Kidney (tissue), 14 donors: ENCODE data around the gene ZNF124. TPM values are rescaled to one million over a fixed set of nuclear protein-coding genes. Genes with fewer than 3 reads are reported as not detected.
"Not testable (repeated sequence)": the region's sequence is repeated elsewhere in the genome, so short reads cannot be mapped to it uniquely, and the experiment has no call there.

Source experiments
- DNase-seq, 5 donors: peaks; one replicate each; pipeline ENCODE4 v3.0.0-alpha.2; 2013 to 2020
- FAIRE-seq: peaks from 2 replicates; lab custom pipeline; 2012; peaks lifted over from hg19 to GRCh38; lab: Jason Lieb, UNC
- H3K27ac ChIP-seq, 2 donors: one replicate each; pipeline ENCODE4 v1.7.0; 2013; ENCODE audit warnings: low read depth in 2 of 2, low read length in 2 of 2, inconsistent platforms in 1 of 2
- H3K27me3 ChIP-seq: one replicate; pipeline ENCODE4 v1.7.1; 2013; ENCODE audit warnings: low read length, inconsistent platforms; ENCODE audit not compliant: control insufficient read depth, insufficient read depth
- H3K36me3 ChIP-seq, 3 donors: one replicate each; pipeline versions ENCODE4 v1.7.0 to v1.7.1; 2013; ENCODE audit warnings: low read length in 3 of 3, control low read depth in 1 of 3, inconsistent platforms in 1 of 3; ENCODE audit not compliant: insufficient read depth in 3 of 3, control insufficient read depth in 2 of 3
- H3K4me1 ChIP-seq, 3 donors: one replicate each; pipeline versions ENCODE4 v1.7.0 to v1.7.1; 2013; ENCODE audit warnings: low read length in 3 of 3, inconsistent platforms in 1 of 3, low read depth in 1 of 3; ENCODE audit not compliant: control insufficient read depth in 2 of 3, insufficient read depth in 2 of 3
- H3K4me3 ChIP-seq, 3 donors: one replicate each; pipeline versions ENCODE4 v1.7.0 to v1.8.1; 2013; ENCODE audit warnings: low read length in 3 of 3, control low read depth in 1 of 3, inconsistent platforms in 1 of 3
- H3K9ac ChIP-seq, 3 donors: one replicate each; pipeline versions ENCODE4 v1.7.0 to v1.7.1; 2013; ENCODE audit warnings: low read length in 3 of 3, control low read depth in 1 of 3, inconsistent platforms in 1 of 3
- H3K9me3 ChIP-seq, 3 donors: one replicate each; pipeline versions ENCODE4 v1.7.0 to v1.7.1; 2013; ENCODE audit warnings: low read length in 3 of 3, control low read depth in 1 of 3, inconsistent platforms in 1 of 3; ENCODE audit not compliant: control insufficient read depth in 2 of 3, insufficient read depth in 1 of 3
- intact Hi-C: fragments of 100-400 bp; cut with DNase I; formaldehyde crosslinking; loops from one replicate; pipeline ENCODE4 v1.11.1; 2022
- polyA plus RNA-seq: library from polyadenylated mRNA; stranded (reverse); fragments of 350-450 nt; fragmentation: Illumina TruSeq; extraction: RNeasy Lipid Tissue Mini Kit (QIAGEN cat#74804); gene quantifications from one replicate; pipeline ENCODE4 v1.2.3, GENCODE V29; 2014; ENCODE audit warnings: low read depth, low replicate concordance; ENCODE audit not compliant: insufficient read depth
- total RNA-seq: library from RNA; stranded (reverse); fragmentation: NEBNext Ultra II Directional; extraction: Animal tissue kit (Norgen Biotek cat#: 25700); gene quantifications from one replicate; pipeline ENCODE4 v1.2.1, GENCODE V29; 2021
- TF ChIP-seq, protein P1 (sequence below): IDR thresholded peaks from 3 replicates; pipeline ENCODE4 v1.5.1; 2012; ENCODE audit warnings: mild to moderate bottlenecking, moderate library complexity, borderline replicate concordance; ENCODE audit not compliant: insufficient read depth; ENCODE audit errors: extremely low read depth
- donor health status: control.
- donor health status: control.
- donor health status: control.
- donor health status: control.
- donor health status: control.
- donor health status: DM: yes; HTN: yes; CAD: no.
- donor health status: Normal renal cell carcinoma (clear cell type).

The ZNF124 gene
- total and polyA plus RNA-seq, 2 donors from 2014 or later: 2.5 to 45.7 TPM

DNA sequence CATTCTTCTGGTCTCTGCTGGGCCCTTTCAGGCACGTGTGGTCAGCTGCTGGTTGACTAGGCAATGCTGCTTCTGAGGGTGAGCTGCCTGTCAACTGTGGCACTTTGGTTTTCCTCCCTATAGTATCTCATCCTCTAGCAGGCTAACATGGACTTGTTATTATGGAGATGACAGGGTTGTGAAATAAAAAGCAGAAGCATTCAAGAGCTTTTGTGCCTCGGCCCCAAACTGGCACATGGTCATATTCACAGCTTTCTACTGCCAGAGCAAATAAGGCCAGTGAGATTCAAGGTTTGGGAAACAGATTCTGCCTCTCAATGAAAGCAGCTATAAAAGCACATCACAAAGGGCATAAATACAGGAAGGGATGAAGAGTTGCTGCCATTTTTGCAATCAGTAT lies 1.6 kb upstream of the ZNF124 start:
- DNase-seq (no peak), FAIRE-seq (no peak)
- Histone ChIP-seq H3K9me3 (no peaks in the 10 kb centered on the region), H3K36me3 (no peaks in the 10 kb centered on the region), H3K27ac (no peak overlapping the region), H3K9ac (no peak overlapping the region), H3K27me3 (no peaks in the 10 kb centered on the region), H3K4me3 (no peak overlapping the region), H3K4me1 (no peaks in the 10 kb centered on the region)
- intact Hi-C loops: no loop called here
- TF ChIP-seq, protein P1, sequence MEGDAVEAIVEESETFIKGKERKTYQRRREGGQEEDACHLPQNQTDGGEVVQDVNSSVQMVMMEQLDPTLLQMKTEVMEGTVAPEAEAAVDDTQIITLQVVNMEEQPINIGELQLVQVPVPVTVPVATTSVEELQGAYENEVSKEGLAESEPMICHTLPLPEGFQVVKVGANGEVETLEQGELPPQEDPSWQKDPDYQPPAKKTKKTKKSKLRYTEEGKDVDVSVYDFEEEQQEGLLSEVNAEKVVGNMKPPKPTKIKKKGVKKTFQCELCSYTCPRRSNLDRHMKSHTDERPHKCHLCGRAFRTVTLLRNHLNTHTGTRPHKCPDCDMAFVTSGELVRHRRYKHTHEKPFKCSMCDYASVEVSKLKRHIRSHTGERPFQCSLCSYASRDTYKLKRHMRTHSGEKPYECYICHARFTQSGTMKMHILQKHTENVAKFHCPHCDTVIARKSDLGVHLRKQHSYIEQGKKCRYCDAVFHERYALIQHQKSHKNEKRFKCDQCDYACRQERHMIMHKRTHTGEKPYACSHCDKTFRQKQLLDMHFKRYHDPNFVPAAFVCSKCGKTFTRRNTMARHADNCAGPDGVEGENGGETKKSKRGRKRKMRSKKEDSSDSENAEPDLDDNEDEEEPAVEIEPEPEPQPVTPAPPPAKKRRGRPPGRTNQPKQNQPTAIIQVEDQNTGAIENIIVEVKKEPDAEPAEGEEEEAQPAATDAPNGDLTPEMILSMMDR: no peak

DNA sequence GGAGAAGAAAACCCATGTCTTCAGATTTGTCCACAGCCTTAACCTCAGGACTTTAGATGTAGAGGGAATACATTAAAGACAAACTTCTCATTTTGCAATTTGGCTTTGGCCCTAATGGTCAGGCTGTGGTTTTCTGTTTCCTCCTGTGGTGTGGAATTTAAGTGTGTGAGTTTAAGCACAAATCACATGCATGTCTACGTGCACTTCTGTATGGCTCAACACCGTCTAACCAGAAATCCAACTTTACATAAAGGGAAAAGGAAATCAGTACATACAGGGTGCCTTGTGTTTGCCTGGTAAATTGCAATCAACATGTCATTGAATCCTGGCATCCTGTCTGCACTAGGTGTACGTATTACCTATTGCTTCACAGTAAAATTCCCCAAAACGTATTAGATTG lies 1.2 kb upstream of the ZNF124 start:
- Histone ChIP-seq H3K4me3 (no peak overlapping the region), H3K9me3 (no peaks in the 10 kb centered on the region), H3K27me3 (no peaks in the 10 kb centered on the region), H3K36me3 (no peaks in the 10 kb centered on the region), H3K27ac (no peak overlapping the region), H3K4me1 (no peaks in the 10 kb centered on the region), H3K9ac (no peak overlapping the region)
- TF ChIP-seq, protein P1: no peak
- DNase-seq: no peak
- intact Hi-C loops: no loop called here
- FAIRE-seq: no peak

GRCh38 chr1:247171443-247171842 lies 377 bp downstream of the ZNF124 start:
- intact Hi-C loops, FAIRE-seq, DNase-seq, H3K9me3 ChIP-seq, H3K27ac ChIP-seq, H3K4me3 ChIP-seq, H3K36me3 ChIP-seq, H3K27me3 ChIP-seq, H3K9ac ChIP-seq, H3K4me1 ChIP-seq: not testable (repeated sequence)

DNA sequence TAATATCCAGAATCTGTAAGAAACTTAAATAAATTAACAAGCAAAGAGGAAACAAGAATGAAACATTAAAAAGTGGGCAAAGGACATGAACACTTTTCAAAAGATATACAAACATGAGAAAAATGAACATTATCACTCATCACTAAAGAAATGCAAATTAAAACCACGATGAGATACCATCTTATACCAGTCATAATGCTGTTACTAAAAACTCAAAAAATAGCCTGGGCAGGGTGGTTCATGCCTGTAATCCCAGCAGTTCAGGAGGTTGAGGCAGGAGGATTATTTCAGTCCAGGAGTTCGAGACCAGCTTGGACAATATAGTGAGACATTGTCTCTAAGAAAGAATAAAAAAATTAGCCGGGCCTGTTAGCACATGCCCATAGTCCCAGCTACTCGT lies 6.1 kb downstream of the ZNF124 start:
- no peak overlapping the region for H3K27ac ChIP-seq
- DNase-seq (no peak), FAIRE-seq (no peak)
- intact Hi-C loops: loop anchor here (5.0 kb wide), 1 partner anchor 38 kb away; no protein-coding TSS in a partner anchor
- no peak overlapping the region for H3K9ac ChIP-seq
- TF ChIP-seq, protein P1: no peak
- no peaks in the 10 kb centered on the region for H3K4me1 ChIP-seq
- H3K4me3 ChIP-seq: no peak overlapping the region
- H3K9me3 ChIP-seq: peaks cover 0 to 26% (median 8%) of the 10 kb centered on the region in 3 donors
- no peaks in the 10 kb centered on the region for H3K27me3 ChIP-seq
- H3K36me3 ChIP-seq: no peaks in the 10 kb centered on the region
